H54 (cell line): ENCODE measurements around the gene TIGIT.

Experiments used
- DNase-seq: peaks from one replicate; pipeline ENCODE4 v3.0.0; 2011; ENCODE audit warnings: low spot score, mixed read lengths; ENCODE audit not compliant: insufficient read length
- FAIRE-seq: peaks from 3 replicates; lab custom pipeline; 2011; peaks lifted over from hg19 to GRCh38; lab: Jason Lieb, UNC
- POLR2A ChIP-seq: IDR thresholded peaks from 2 replicates; pipeline ENCODE4 v1.6.1; 2011; ENCODE audit warnings: low read depth, mild to moderate bottlenecking, low read length

Gene TIGIT

DNA sequence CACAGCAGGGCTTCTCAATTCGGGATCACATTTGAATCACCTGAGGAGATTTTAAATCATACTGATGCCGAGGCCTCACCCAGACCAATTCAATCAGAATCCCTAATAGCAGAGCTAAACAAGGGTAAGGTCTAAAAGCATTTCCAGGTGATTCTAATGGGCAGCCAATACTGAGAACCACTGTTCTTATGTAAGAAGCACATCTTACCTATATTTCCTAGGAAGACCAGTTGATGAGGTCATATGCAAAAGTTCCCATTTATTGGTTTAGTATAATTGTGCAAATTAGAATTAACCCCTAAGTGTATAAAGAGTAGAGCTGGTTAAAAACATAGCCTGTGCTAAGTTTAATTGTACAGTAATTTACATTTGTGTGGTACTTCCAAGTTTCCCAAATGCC, 2.1 kb downstream of the TIGIT start:
- FAIRE-seq (no peak), DNase-seq (no peak)
- no peak for TF ChIP-seq POLR2A

DNA sequence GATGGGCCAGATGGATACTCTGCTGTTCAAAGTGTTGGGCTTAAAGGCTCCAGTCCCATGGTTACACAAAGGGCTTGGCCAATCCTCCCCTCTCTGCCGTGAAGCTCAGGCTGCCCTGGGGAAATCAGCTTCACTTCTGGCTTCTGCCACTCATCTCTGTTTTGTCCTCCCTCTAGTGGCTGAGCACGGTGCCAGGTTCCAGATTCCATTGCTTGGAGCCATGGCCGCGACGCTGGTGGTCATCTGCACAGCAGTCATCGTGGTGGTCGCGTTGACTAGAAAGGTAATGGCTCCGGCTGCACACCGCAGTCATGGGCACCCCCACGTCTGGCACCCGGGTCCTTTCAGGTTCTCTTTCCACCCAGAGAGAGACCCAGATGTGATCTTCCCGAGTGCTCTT, 5.6 kb downstream of the TIGIT start:
- FAIRE-seq (no peak), DNase-seq (peak; percentile 37)
- no peak for TF ChIP-seq POLR2A

DNA sequence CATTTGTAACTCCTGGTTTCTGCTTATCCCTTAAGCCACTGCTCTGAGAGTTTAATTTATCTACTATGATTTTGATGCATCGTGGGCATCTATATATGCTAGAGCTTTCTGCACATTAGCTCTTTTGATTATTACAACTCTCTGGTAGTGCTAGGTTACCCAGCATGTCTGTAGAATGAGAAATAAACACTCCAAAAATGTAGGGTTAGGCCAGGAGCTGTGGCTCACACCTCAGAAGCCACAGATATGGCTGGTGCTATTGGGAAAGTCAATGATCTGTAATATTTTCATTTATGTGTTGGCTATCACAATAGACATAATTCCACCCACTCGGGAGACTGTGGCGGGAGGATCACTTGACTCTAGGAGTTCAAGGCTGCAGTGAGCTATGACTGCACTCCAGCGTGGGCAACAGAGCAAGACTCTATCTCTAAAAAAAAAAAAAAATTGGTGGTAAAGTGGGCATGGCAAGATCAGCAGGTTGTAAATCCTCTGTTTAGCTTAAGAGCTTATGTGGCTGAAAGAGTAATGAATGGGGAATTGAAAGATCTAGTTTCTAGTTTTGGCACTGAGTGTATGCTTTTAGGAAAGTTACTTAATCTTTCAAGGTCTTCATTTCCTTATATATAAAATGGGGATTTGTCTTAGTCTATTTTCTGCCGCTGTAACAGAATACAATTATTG, 6.3 kb downstream of the TIGIT start:
- no peak for FAIRE-seq

DNA sequence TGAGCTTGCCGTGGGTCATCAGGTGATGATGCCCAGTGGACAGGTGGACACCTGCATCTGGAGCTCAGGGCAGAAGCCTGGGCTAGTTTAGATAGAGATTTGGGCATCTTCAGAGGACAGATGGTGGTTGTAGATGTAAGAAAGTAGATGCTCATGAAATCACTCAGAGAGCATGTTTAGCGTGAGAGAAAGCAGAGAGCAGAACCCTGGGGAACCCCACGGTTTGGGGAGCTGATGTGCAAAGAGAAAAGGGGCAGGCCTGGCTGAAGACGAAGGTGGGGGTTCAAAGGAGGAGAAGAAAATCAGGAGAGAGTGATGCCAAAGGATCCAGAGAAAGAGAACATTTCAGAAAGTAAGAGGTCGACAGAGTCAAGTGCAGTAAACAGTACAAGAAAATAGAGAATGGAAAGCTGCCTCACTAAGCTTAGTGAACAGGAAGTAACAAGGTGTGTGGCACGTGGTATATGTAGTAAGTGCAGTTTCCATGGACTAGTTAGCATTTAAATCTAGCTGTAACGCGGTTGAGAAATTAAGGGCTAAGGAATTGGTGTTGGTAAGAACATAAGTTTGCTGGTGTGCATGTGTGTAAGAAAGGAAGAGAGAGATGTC, 13.5 kb downstream of the TIGIT start:
- FAIRE-seq (no peak), DNase-seq (no peak)
- no peak for TF ChIP-seq POLR2A

More for the DNA sequence above, 6.3 kb downstream of the TIGIT start:
- TF ChIP-seq POLR2A, result no peak
- DNase-seq, result no peak

DNA sequence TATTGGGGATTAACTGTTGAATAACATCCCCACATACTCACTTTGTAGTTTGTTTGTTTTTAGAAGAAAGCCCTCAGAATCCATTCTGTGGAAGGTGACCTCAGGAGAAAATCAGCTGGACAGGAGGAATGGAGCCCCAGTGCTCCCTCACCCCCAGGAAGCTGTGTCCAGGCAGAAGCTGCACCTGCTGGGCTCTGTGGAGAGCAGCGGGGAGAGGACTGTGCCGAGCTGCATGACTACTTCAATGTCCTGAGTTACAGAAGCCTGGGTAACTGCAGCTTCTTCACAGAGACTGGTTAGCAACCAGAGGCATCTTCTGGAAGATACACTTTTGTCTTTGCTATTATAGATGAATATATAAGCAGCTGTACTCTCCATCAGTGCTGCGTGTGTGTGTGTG, 14.0 kb downstream of the TIGIT start:
- FAIRE-seq, result no peak
- TF ChIP-seq POLR2A, result no peak
- DNase-seq, result no peak

DNA sequence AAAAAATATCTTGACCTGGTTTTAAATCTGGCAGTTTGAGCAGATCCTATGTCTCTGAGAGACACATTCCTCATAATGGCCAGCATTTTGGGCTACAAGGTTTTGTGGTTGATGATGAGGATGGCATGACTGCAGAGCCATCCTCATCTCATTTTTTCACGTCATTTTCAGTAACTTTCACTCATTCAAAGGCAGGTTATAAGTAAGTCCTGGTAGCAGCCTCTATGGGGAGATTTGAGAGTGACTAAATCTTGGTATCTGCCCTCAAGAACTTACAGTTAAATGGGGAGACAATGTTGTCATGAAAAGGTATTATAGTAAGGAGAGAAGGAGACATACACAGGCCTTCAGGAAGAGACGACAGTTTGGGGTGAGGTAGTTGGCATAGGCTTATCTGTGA, 14.5 kb downstream of the TIGIT start:
- FAIRE-seq (no peak), DNase-seq (no peak)
- TF ChIP-seq POLR2A, result no peak

DNA sequence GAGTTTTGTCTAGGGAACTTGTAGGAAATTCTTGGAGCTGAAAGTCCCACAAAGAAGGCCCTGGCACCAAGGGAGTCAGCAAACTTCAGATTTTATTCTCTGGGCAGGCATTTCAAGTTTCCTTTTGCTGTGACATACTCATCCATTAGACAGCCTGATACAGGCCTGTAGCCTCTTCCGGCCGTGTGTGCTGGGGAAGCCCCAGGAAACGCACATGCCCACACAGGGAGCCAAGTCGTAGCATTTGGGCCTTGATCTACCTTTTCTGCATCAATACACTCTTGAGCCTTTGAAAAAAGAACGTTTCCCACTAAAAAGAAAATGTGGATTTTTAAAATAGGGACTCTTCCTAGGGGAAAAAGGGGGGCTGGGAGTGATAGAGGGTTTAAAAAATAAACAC, 15.0 kb downstream of the TIGIT start:
- DNase-seq (no peak), FAIRE-seq (no peak)
- TF ChIP-seq POLR2A, result no peak

DNA sequence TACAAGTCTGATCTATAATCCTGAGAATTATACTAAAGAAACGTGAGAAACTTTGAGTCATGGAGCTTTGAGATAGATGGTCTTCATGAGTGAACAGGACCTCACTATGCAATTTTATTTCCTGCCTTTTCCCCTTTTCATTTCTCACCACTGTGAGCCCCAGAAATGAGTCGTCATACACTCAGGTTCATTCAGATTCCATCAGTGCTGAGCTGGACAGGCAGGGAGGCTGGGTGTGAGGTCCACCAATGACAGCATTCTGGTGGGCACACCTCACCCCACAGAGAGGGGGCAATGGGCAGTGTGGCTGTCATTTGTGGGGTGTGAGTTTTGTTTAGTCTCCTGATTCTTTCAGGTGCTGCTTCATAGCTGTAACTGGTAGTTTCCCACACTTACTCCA, 16.9 kb downstream of the TIGIT start:
- DNase-seq, result no peak
- FAIRE-seq, result no peak
- TF ChIP-seq POLR2A, result no peak

DNA sequence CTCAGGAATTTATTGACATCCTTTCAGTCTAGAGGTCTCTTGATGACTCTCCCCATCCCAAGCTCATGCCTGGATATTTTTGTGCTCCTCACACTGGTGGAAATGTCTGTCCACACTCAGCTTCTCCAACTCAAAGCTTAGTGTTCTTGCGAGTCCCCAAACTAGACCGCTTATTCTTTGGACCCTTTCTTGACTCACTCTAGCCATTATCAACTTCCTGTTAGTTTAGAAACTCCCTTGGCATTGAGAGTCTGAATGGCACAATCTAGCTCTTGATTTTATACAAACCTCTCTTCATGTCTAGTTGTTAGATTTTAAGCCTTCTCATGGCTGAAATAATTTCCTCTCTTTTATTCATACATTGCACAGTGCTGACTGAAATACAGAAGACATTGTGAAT, 19.6 kb downstream of the TIGIT start:
- FAIRE-seq (no peak), DNase-seq (no peak)
- no peak for TF ChIP-seq POLR2A

DNA sequence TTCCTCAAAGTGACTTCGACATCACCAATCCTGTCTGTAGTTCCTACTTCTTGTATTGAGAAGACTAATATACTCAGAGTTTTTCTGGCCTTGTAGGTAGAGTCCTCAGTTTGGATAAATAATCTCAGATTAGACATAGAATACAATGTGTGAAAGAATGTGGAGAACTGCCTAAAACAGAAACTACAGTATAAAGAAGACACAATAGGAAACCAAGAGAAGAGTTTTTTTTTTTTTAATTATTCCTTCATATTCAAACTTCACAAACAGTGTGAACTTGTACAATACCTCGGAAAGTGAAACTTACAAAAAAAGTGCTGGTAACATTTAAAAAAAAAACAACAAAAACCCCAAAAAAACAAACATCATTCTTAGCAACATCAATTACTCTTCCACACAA, 20.5 kb downstream of the TIGIT start:
- FAIRE-seq, result no peak
- TF ChIP-seq POLR2A, result no peak
- no peak for DNase-seq

DNA sequence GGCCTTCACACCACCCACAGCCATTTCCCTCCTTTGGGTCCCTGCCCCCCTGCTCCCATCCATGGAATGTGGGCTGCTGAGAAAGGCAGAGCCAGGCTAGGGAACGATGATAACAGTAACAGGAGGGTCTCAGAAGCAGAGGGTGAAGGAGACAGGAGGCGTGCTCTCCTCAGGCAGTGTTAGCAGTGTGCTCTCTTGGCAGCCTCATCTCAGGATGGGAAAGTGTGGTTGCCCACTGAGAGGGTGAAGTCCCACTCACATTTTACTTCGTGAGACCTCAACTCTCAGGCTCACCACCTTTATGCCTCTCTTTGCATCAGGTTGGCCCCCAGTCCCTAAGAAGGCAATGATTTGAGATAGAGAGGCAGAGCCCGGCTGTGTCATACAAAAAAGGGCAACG, 24.5 kb downstream of the TIGIT start:
- FAIRE-seq (no peak), DNase-seq (no peak)
- no peak for TF ChIP-seq POLR2A

DNA sequence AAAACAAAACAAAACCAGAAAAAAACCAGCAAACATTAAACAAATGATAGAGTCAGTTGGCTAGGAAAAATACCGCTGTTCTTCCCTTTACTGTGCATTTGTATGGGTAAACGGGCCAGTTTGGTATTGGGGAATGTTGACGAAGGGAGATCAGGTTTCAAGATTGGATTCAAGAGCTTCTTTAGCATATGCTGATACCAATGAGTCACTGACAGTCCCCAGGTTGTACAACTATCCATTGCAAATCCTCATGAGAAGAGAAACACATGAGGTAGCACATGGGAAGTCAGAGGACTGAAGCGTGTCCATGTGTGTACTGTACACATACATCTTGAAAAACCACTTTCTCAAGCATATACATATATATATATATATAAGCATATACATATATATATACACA, 25.6 kb downstream of the TIGIT start:
- no peak for FAIRE-seq
- TF ChIP-seq POLR2A, result no peak
- DNase-seq, result no peak

DNA sequence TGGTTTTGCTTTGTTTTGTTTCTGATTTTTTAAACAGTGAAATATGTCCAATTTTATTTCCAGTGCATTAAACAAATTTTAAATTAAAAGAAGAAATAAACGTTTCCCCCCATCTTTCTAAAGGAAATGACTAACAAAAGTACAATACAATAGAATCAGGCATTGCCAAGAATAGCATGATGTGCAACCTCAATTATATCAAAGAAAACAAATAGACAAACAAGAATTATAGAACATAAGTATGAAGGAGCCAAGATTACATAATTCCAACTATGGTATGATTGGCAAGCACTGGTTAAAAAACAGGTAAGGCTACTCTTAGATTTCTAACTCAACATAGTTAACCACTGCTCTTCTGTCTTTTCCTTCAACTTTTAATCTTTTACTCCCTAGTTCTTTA, 26.4 kb downstream of the TIGIT start:
- FAIRE-seq (no peak), DNase-seq (no peak)

DNA sequence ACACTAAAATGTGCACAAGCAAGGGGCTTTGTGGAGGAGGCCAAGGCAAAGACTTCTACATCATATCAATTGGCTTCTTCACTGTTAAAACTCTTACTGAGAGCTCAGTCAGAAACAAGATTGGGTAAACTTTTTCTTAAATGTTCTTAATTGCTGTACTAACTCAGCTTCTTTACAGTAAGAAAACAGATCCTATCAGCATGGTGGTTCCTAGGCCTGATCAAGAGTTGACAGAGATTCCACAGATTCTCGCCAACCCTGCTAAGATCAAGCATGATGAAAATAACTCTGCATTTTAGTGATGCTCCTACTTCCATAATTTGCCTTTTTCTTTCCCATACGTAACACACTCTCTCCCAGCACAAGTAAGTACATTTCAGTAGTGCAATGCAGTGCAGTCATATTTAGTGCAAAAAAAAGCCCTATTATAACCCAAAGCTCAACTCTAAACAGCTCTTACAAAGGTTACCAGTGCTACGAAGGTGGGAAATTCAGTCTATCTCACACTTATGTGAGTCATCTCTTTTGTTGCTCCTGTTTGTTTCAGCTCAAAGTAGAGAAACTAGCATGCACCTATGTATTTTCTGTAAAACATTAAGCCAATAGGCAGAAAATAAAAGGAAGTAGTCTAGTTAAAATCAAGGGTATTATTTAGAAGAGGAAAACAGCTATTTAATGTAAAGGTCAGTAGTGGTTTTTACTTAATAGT, 29.9 kb downstream of the TIGIT start:
- FAIRE-seq, result no peak

More for the DNA sequence above, 26.4 kb downstream of the TIGIT start:
- TF ChIP-seq POLR2A, result no peak

More for the DNA sequence above, 29.9 kb downstream of the TIGIT start:
- TF ChIP-seq POLR2A, result no peak
- no peak for DNase-seq
